A549 (cell line): Measurements from ENCODE around the gene EXOC3. TPM values are rescaled to one million over a fixed set of nuclear protein-coding genes. Genes with fewer than 3 reads are reported as not detected.

Experiments used
- ATAC-seq, 2 experiments: fragments of 200-7000 bp in 1 of 2; fragments of >200 bp in 1 of 2; cut with Nextera tagmentation in 1 of 2; cut with Tn5 transposase in 1 of 2; 3 replicates each; pipeline versions ENCODE4 v1.8.0 to v1.9.1; 2018 to 2020; ENCODE audit warnings: mild to moderate bottlenecking in 1 of 2, moderate library complexity in 1 of 2
- CTCF ChIA-PET: fragments of 300-600 bp; sonication (Branson Sonifier 250); formaldehyde crosslinking; extraction: SDS; loops from one replicate; lab custom pipeline; 2021; ENCODE audit warnings: antibody characterized with exemption, inconsistent platforms; lab: Yijun Ruan, JAX
- POLR2A ChIA-PET: fragments of 350-600 bp; formaldehyde crosslinking; extraction: SDS; loops from one replicate; lab custom pipeline; 2021; ENCODE audit warnings: antibody characterized with exemption, inconsistent platforms; lab: Yijun Ruan, JAX
- DNase-seq, 2 experiments: peaks; one replicate each; pipeline versions ENCODE4 v3.0.0 to v3.0.0-alpha.2; 2011 to 2016; ENCODE audit warnings: low read depth in 1 of 2, low spot score in 1 of 2
- FAIRE-seq: peaks from 2 replicates; lab custom pipeline; 2011; peaks lifted over from hg19 to GRCh38; lab: Jason Lieb, UNC
- H3K27ac ChIP-seq, 2 experiments: fragments of >200 bp; sonication (Bioruptor Twin); formaldehyde crosslinking; 3 replicates each; pipeline ENCODE4 v1.5.1; 2016 to 2017
- H3K4me1 ChIP-seq: fragments of >200 bp; sonication (Bioruptor Twin); formaldehyde crosslinking; 3 replicates; pipeline ENCODE4 v1.6.1; 2016
- H3K4me2 ChIP-seq: fragments of >200 bp; sonication (Bioruptor Twin); formaldehyde crosslinking; 3 replicates; pipeline ENCODE4 v1.6.1; 2016
- H3K4me3 ChIP-seq: fragments of >200 bp; sonication (Bioruptor Twin); formaldehyde crosslinking; 3 replicates; pipeline ENCODE4 v1.5.1; 2016
- H3K9me3 ChIP-seq: fragments of >200 bp; sonication (Bioruptor Twin); formaldehyde crosslinking; 3 replicates; pipeline ENCODE4 v1.6.1; 2016
- CBX2 ChIP-seq: fragments of 200-600 bp; sonication (generic); IDR thresholded peaks from 2 replicates; pipeline ENCODE4 v1.6.1; 2016; ENCODE audit warnings: low read depth, mild to moderate bottlenecking, borderline replicate concordance
- CEBPB ChIP-seq, 2 experiments: fragments of >200 bp in 1 of 2; sonication (Bioruptor Twin) in 1 of 2; formaldehyde crosslinking in 1 of 2; IDR thresholded peaks; 2 replicates each; pipeline ENCODE4 v1.6.1; 2012 to 2016
- EHF ChIP-seq: fragments of 250-450 bp; sonication (Bioruptor Pico); IDR thresholded peaks from 2 replicates; pipeline ENCODE4 v1.5.0; 2020; ENCODE audit warnings: mild to moderate bottlenecking
- EHMT2 ChIP-seq: fragments of 200-600 bp; sonication (generic); IDR thresholded peaks from 2 replicates; pipeline ENCODE4 v1.6.1; 2016; ENCODE audit warnings: antibody characterized with exemption, low read depth, mild to moderate bottlenecking, moderate library complexity
- ESRRA ChIP-seq: fragments of 150-350 bp; IDR thresholded peaks from 2 replicates; pipeline ENCODE4 v1.6.1; 2014; ENCODE audit warnings: mild to moderate bottlenecking, low read length, borderline replicate concordance
- FOSL2 ChIP-seq, 2 experiments: fragments of 450-650 bp in 1 of 2; fragments of >200 bp in 1 of 2; sonication (Bioruptor Twin) in 1 of 2; formaldehyde crosslinking; IDR thresholded peaks; 2 replicates each; pipeline versions ENCODE4 v1.5.0 to v1.6.1; 2016 to 2020; ENCODE audit warnings: mild to moderate bottlenecking in 1 of 2, moderate library complexity in 1 of 2
- HOXA7 ChIP-seq: fragments of 250-450 bp; sonication (Bioruptor Pico); IDR thresholded peaks from 2 replicates; pipeline ENCODE4 v1.5.0; 2020; ENCODE audit warnings: mild to moderate bottlenecking, moderate library complexity
- HOXB5 ChIP-seq: fragments of 250-450 bp; sonication (Bioruptor Pico); IDR thresholded peaks from 2 replicates; pipeline ENCODE4 v1.5.0; 2020; ENCODE audit warnings: mild to moderate bottlenecking, moderate library complexity
- JUNB ChIP-seq: fragments of >200 bp; sonication (Bioruptor Twin); formaldehyde crosslinking; IDR thresholded peaks from 2 replicates; pipeline ENCODE4 v1.6.1; 2016
- NFE2L2 ChIP-seq: fragments of 150-350 bp; conservative IDR thresholded peaks from 2 replicates; pipeline ENCODE4 v1.6.1; 2014; ENCODE audit warnings: low read length
- NR3C1 ChIP-seq: fragments of >200 bp; sonication (Bioruptor Twin); formaldehyde crosslinking; IDR thresholded peaks from 3 replicates; pipeline ENCODE4 v1.6.1; 2017
- POLR2A ChIP-seq: IDR thresholded peaks from 2 replicates; pipeline ENCODE4 v1.6.1; 2012; ENCODE audit warnings: mild to moderate bottlenecking, low read length
- RAD21 ChIP-seq, 2 experiments: fragments of >200 bp in 1 of 2; sonication (Bioruptor Twin) in 1 of 2; formaldehyde crosslinking in 1 of 2; IDR thresholded peaks in 1 of 2; conservative IDR thresholded peaks in 1 of 2; 2 replicates in 1 of 2; 3 replicates in 1 of 2; pipeline ENCODE4 v1.6.1; 2012 to 2018; ENCODE audit warnings: inconsistent platforms in 1 of 2
- SREBF2 ChIP-seq: fragments of 450-650 bp; IDR thresholded peaks from 2 replicates; pipeline ENCODE4 v1.6.1; 2014; ENCODE audit warnings: mild to moderate bottlenecking, moderate library complexity
- TP53 ChIP-seq: fragments of 250-450 bp; sonication (Bioruptor Pico); IDR thresholded peaks from 2 replicates; pipeline ENCODE4 v1.5.0; 2021; ENCODE audit warnings: mild to moderate bottlenecking, moderate library complexity
- ZFP36 ChIP-seq: fragments of 450-650 bp; IDR thresholded peaks from 2 replicates; pipeline ENCODE4 v1.6.1; 2014; ENCODE audit warnings: borderline replicate concordance; ENCODE audit not compliant: partially characterized antibody
- ZSCAN20 ChIP-seq: fragments of 250-450 bp; sonication (Bioruptor Pico); IDR thresholded peaks from 2 replicates; pipeline ENCODE4 v1.8.0; 2022; ENCODE audit warnings: mild to moderate bottlenecking, moderate library complexity
- WGBS: methylation state at CpG from one replicate; pipeline ENCODE4 v1.1.6; 2017; ENCODE audit errors: missing lambda C conversion rate; 5-methylcytosine and 5-hydroxymethylcytosine counted together
- polyA plus RNA-seq, 4 experiments: library from polyadenylated mRNA; depleted of rRNA in 3 of 4; stranded (reverse); fragments of >200 nt; fragmentation: RNase III in 1 of 4; extraction: RNeasy Plus Mini Kit Qiagen cat#74134 plus additional on column Dnase treatment in 1 of 4; gene quantifications; 2 replicates in 3 of 4; 3 replicates in 1 of 4; pipeline ENCODE4 v1.2.3, GENCODE V29; 2011 to 2017
- TF ChIP-seq, protein P1 (sequence below): fragments of 250-450 bp; sonication (Bioruptor Pico); IDR thresholded peaks from 2 replicates; pipeline ENCODE4 v1.5.0; 2021; ENCODE audit warnings: mild to moderate bottlenecking, moderate library complexity, borderline replicate concordance
- TF ChIP-seq, protein P2 (sequence below): fragments of 200-600 bp; sonication (generic); IDR thresholded peaks from 2 replicates; pipeline ENCODE4 v1.6.1; 2016; ENCODE audit warnings: antibody characterized with exemption, mild to moderate bottlenecking, moderate library complexity
- TF ChIP-seq, protein P3 (sequence below): fragments of >200 bp; sonication (Bioruptor Twin); formaldehyde crosslinking; IDR thresholded peaks from 2 replicates; pipeline ENCODE4 v1.6.1; 2016
- TF ChIP-seq, protein P4 (sequence below): fragments of 250-450 bp; sonication (Bioruptor Pico); IDR thresholded peaks from 2 replicates; pipeline ENCODE4 v1.5.0; 2020; ENCODE audit warnings: low read depth, mild to moderate bottlenecking, moderate library complexity
- TF ChIP-seq, protein P5 (sequence below): fragments of >200 bp; sonication (Bioruptor Twin); formaldehyde crosslinking; IDR thresholded peaks from 3 replicates; pipeline ENCODE4 v1.6.1; 2016
- TF ChIP-seq, protein P6 (sequence below): IDR thresholded peaks from 2 replicates; pipeline ENCODE4 v1.6.1; 2012
- TF ChIP-seq, protein P7 (sequence below): fragments of 150-350 bp; IDR thresholded peaks from 2 replicates; pipeline ENCODE4 v1.6.1; 2014; ENCODE audit warnings: low read depth, mild to moderate bottlenecking, low read length
- TF ChIP-seq, protein P8 (sequence below): IDR thresholded peaks from 2 replicates; pipeline ENCODE4 v1.6.1; 2012

Gene EXOC3
- polyA plus RNA-seq, 2 of the 4 experiments (the other 2 are of a cell fraction) = 20.0 to 33.6 TPM

DNA sequence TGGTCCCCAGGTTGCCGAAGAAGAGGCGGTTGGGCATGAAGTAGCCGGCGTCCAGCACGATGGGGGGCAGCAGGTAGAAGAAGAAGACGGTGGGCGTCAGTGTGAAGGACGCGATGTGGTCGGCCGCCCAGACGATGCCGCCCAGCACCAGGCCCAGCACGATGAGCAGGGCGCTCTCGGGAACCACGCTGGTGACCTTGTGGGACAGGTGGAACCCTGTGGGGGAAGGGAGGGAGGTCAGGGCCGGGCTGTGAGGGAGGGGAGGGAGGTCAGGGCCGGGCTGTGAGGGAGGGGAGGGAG is 48.8 kb downstream of the EXOC3 start:
- FAIRE-seq (no peak), DNase-seq (no peak), ATAC-seq (no peak)
- Histone ChIP-seq H3K4me3 (no peak overlapping the region), H3K9me3 (no peaks in the 10 kb centered on the region), H3K27ac (no peak overlapping the region), H3K4me2 (no peak overlapping the region), H3K4me1 (no peaks in the 10 kb centered on the region)
- ChIA-PET CTCF (no interaction called here), POLR2A (no interaction called here)
- TF ChIP-seq, protein P1, sequence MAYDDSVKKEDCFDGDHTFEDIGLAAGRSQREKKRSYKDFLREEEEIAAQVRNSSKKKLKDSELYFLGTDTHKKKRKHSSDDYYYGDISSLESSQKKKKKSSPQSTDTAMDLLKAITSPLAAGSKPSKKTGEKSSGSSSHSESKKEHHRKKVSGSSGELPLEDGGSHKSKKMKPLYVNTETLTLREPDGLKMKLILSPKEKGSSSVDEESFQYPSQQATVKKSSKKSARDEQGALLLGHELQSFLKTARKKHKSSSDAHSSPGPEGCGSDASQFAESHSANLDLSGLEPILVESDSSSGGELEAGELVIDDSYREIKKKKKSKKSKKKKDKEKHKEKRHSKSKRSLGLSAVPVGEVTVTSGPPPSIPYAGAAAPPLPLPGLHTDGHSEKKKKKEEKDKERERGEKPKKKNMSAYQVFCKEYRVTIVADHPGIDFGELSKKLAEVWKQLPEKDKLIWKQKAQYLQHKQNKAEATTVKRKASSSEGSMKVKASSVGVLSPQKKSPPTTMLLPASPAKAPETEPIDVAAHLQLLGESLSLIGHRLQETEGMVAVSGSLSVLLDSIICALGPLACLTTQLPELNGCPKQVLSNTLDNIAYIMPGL (CRISPR knock-in tag) = no peak
- TF ChIP-seq ESRRA (no peak), HOXB5 (CRISPR knock-in tag) (no peak), CEBPB (IDR thresholded peaks at IDR 0.05) (no peak), RAD21 (conservative IDR thresholded peaks at IDR 0.05 in 1 of 2, IDR thresholded peaks at IDR 0.05 in 1 of 2) (no peak), CBX2 (no peak), ZSCAN20 (CRISPR knock-in tag) (no peak), FOSL2 (IDR thresholded peaks at IDR 0.05) (no peak), FOSL2 (CRISPR knock-in tag; IDR thresholded peaks at IDR 0.05) (no peak), EHMT2 (no peak), ZFP36 (no peak), NFE2L2 (no peak)
- TF ChIP-seq, protein P2, sequence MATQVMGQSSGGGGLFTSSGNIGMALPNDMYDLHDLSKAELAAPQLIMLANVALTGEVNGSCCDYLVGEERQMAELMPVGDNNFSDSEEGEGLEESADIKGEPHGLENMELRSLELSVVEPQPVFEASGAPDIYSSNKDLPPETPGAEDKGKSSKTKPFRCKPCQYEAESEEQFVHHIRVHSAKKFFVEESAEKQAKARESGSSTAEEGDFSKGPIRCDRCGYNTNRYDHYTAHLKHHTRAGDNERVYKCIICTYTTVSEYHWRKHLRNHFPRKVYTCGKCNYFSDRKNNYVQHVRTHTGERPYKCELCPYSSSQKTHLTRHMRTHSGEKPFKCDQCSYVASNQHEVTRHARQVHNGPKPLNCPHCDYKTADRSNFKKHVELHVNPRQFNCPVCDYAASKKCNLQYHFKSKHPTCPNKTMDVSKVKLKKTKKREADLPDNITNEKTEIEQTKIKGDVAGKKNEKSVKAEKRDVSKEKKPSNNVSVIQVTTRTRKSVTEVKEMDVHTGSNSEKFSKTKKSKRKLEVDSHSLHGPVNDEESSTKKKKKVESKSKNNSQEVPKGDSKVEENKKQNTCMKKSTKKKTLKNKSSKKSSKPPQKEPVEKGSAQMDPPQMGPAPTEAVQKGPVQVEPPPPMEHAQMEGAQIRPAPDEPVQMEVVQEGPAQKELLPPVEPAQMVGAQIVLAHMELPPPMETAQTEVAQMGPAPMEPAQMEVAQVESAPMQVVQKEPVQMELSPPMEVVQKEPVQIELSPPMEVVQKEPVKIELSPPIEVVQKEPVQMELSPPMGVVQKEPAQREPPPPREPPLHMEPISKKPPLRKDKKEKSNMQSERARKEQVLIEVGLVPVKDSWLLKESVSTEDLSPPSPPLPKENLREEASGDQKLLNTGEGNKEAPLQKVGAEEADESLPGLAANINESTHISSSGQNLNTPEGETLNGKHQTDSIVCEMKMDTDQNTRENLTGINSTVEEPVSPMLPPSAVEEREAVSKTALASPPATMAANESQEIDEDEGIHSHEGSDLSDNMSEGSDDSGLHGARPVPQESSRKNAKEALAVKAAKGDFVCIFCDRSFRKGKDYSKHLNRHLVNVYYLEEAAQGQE = no peak
- WGBS = 65% methylated on average over 17 of the region's 19 CpGs

DNA sequence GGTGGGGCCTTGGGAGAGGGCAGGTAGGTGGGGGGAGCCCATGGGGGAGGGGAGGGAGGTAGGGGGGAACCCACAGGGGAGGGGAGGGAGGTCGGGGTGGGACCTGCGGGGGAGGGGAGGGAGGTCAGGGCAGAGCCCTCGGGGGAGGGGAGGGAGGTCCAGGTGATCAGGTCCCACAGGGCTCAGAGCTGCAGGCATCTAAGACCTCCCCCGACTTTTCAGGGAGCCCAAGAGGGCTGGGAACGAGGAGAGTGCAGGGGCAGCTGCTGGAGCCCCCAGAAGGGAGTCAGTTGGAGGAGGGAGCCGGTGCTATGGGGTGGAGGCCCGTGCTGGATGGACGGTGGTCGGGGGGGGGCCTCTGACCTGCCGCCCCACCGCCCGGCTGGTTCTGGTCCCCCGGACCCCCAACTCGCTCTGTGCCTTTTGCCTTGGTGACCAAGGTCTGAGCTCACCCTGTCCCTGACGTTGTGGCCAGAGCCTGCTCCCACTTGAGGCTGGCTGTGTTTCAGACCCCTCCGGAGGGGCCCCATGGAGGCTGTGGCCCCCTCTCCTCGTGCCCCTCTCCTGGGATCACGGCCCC is 49.4 kb downstream of the EXOC3 start:
- FAIRE-seq = no peak
- 39% methylated on average over 11 of the region's 18 CpGs for WGBS
- POLR2A ChIA-PET = no interaction called here
- no peak for ATAC-seq
- no peak overlapping the region for H3K4me3 ChIP-seq
- no peaks in the 10 kb centered on the region for H3K9me3 ChIP-seq
- H3K4me1 ChIP-seq = no peaks in the 10 kb centered on the region
- no peak overlapping the region for H3K4me2 ChIP-seq
- H3K27ac ChIP-seq = no peak overlapping the region
- DNase-seq = no peak
- CTCF ChIA-PET = interaction anchor here (1.4 kb wide), 1 partner anchor 56 kb away, joined by 4 read pairs; no protein-coding TSS in a partner anchor
- TF ChIP-seq, protein P3, sequence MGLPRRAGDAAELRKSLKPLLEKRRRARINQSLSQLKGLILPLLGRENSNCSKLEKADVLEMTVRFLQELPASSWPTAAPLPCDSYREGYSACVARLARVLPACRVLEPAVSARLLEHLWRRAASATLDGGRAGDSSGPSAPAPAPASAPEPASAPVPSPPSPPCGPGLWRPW = no peak
- TF ChIP-seq, protein P4, sequence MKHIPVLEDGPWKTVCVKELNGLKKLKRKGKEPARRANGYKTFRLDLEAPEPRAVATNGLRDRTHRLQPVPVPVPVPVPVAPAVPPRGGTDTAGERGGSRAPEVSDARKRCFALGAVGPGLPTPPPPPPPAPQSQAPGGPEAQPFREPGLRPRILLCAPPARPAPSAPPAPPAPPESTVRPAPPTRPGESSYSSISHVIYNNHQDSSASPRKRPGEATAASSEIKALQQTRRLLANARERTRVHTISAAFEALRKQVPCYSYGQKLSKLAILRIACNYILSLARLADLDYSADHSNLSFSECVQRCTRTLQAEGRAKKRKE (CRISPR knock-in tag) = no peak
- TF ChIP-seq, protein P1 (CRISPR knock-in tag) = no peak
- TF ChIP-seq HOXA7 (CRISPR knock-in tag) (no peak), TP53 (CRISPR knock-in tag) (no peak), JUNB (no peak), EHF (no peak), SREBF2 (no peak), ESRRA (no peak), NR3C1 (no peak), POLR2A (no peak)
- TF ChIP-seq, protein P5, sequence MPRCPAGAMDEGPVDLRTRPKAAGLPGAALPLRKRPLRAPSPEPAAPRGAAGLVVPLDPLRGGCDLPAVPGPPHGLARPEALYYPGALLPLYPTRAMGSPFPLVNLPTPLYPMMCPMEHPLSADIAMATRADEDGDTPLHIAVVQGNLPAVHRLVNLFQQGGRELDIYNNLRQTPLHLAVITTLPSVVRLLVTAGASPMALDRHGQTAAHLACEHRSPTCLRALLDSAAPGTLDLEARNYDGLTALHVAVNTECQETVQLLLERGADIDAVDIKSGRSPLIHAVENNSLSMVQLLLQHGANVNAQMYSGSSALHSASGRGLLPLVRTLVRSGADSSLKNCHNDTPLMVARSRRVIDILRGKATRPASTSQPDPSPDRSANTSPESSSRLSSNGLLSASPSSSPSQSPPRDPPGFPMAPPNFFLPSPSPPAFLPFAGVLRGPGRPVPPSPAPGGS = no peak
- TF ChIP-seq, protein P6, sequence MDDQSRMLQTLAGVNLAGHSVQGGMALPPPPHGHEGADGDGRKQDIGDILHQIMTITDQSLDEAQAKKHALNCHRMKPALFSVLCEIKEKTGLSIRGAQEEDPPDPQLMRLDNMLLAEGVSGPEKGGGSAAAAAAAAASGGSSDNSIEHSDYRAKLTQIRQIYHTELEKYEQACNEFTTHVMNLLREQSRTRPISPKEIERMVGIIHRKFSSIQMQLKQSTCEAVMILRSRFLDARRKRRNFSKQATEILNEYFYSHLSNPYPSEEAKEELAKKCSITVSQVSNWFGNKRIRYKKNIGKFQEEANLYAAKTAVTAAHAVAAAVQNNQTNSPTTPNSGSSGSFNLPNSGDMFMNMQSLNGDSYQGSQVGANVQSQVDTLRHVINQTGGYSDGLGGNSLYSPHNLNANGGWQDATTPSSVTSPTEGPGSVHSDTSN = no peak
- TF ChIP-seq, protein P7, sequence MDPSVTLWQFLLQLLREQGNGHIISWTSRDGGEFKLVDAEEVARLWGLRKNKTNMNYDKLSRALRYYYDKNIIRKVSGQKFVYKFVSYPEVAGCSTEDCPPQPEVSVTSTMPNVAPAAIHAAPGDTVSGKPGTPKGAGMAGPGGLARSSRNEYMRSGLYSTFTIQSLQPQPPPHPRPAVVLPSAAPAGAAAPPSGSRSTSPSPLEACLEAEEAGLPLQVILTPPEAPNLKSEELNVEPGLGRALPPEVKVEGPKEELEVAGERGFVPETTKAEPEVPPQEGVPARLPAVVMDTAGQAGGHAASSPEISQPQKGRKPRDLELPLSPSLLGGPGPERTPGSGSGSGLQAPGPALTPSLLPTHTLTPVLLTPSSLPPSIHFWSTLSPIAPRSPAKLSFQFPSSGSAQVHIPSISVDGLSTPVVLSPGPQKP = no peak
- TF ChIP-seq, protein P8, sequence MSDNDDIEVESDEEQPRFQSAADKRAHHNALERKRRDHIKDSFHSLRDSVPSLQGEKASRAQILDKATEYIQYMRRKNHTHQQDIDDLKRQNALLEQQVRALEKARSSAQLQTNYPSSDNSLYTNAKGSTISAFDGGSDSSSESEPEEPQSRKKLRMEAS = no peak
